GM18861 (cell line): ENCODE results near the gene SPTB.

ENCODE experiments used
- ATAC-seq: cut with Tn5 transposase; IDR thresholded peaks from one replicate; pipeline ENCODE4 v1.9.1; 2021; ENCODE audit not compliant: unreplicated experiment

The SPTB gene

GRCh38 chr14:64715628-64716412 is 163.9 kb downstream of the SPTB start:
- no peak for ATAC-seq

- ATAC-seq = no peak
Measured at GRCh38 chr14:64715146-64715627, 164.5 kb downstream of the SPTB start.

- no peak for ATAC-seq
Measured at GRCh38 chr14:64714432-64715025, 165.2 kb downstream of the SPTB start.

GRCh38 chr14:64713677-64714076 is 166.0 kb downstream of the SPTB start:
- ATAC-seq = no peak

- no peak for ATAC-seq
Measured at GRCh38 chr14:64711039-64711438, 168.7 kb downstream of the SPTB start.

- ATAC-seq = no peak
Measured at GRCh38 chr14:64709126-64709525, 170.6 kb downstream of the SPTB start.

- no peak for ATAC-seq
Measured at GRCh38 chr14:64708148-64709004, 171.3 kb downstream of the SPTB start.

GRCh38 chr14:64707661-64708060 is 172.0 kb downstream of the SPTB start:
- ATAC-seq = no peak

GRCh38 chr14:64706593-64707193 is 173.0 kb downstream of the SPTB start:
- no peak for ATAC-seq

GRCh38 chr14:64706119-64706592 is 173.6 kb downstream of the SPTB start:
- ATAC-seq = no peak

GRCh38 chr14:64705381-64706118 is 174.2 kb downstream of the SPTB start:
- no peak for ATAC-seq

- no peak for ATAC-seq
Measured at GRCh38 chr14:64704743-64705380, 174.8 kb downstream of the SPTB start.

GRCh38 chr14:64704143-64704742 is 175.5 kb downstream of the SPTB start, which contains the start of gene PLEKHG3:
PLEKHG3 (plus strand) TSS chr14:64704424; CDS start chr14:64727632, 23,208 bp downstream.
- ATAC-seq = no peak

- no peak for ATAC-seq
Measured at GRCh38 chr14:64703395-64704142, 176.1 kb downstream of the SPTB start.

GRCh38 chr14:64702493-64703394 is 177.0 kb downstream of the SPTB start:
- ATAC-seq = no peak

- ATAC-seq = no peak
Measured at GRCh38 chr14:64701660-64702059, 178.0 kb downstream of the SPTB start.

- ATAC-seq = no peak
Measured at GRCh38 chr14:64700894-64701293, 178.8 kb downstream of the SPTB start.

- ATAC-seq = no peak
Measured at GRCh38 chr14:64700290-64700689, 179.4 kb downstream of the SPTB start.
